GM12873 (cell line): ENCODE data around the gene NAV1.
A peak's percentile ranks its signal among the peaks of the same experiment; 100 is the strongest.

Experiments used
- CTCF ChIP-seq: IDR thresholded peaks from 2 replicates; pipeline ENCODE4 v1.5.1; 2012; ENCODE audit warnings: low read depth, mild to moderate bottlenecking, moderate library complexity, low read length, control low read depth; ENCODE audit not compliant: insufficient read depth; ENCODE audit errors: missing control alignments

NAV1 gene

GRCh38 chr1:201556841-201557571 is 18.1 kb downstream of the NAV1 start:
- TF ChIP-seq CTCF: no peak

- TF ChIP-seq CTCF: no peak
Observed at GRCh38 chr1:201557572-201557958, 18.6 kb downstream of the NAV1 start.

GRCh38 chr1:201559679-201560162 is 20.8 kb downstream of the NAV1 start:
- TF ChIP-seq CTCF: peak; percentile 99

- TF ChIP-seq CTCF: no peak
Observed at GRCh38 chr1:201560328-201561194, 21.6 kb downstream of the NAV1 start.

- no peak for TF ChIP-seq CTCF
Observed at GRCh38 chr1:201561195-201561564, 22.3 kb downstream of the NAV1 start.

- TF ChIP-seq CTCF: no peak
Observed at GRCh38 chr1:201561601-201562000, 22.7 kb downstream of the NAV1 start.

- TF ChIP-seq CTCF: no peak
Observed at GRCh38 chr1:201562257-201562656, 23.3 kb downstream of the NAV1 start.
